Bronchial epithelial cell (primary cell): ENCODE data around the gene TENM4. TPM values are rescaled to one million over a fixed set of nuclear protein-coding genes. Genes with fewer than 3 reads are reported as not detected.
A peak's percentile ranks its signal among the peaks of the same experiment; 100 is the strongest.

Experiments used
- DNase-seq: peaks from one replicate; pipeline ENCODE4 v3.0.0-alpha.2; 2010; ENCODE audit warnings: low read depth
- FAIRE-seq: peaks from 2 replicates; lab custom pipeline; 2011; peaks lifted over from hg19 to GRCh38; lab: Jason Lieb, UNC
- H3K27me3 ChIP-seq: 2 replicates; pipeline ENCODE4 v1.5.1; 2011; ENCODE audit warnings: low read length; ENCODE audit not compliant: control insufficient read depth, insufficient read depth
- H3K36me3 ChIP-seq: 2 replicates; pipeline ENCODE4 v1.5.1; 2011; ENCODE audit warnings: low read length; ENCODE audit not compliant: control insufficient read depth, insufficient read depth
- H3K4me3 ChIP-seq: 2 replicates; pipeline ENCODE4 v1.5.1; 2011; ENCODE audit warnings: mild to moderate bottlenecking, low read depth, low read length, control low read depth
- CTCF ChIP-seq: IDR thresholded peaks from 2 replicates; pipeline ENCODE4 v1.5.1; 2011; ENCODE audit warnings: mild to moderate bottlenecking, moderate library complexity, low read length, control low read depth, inconsistent platforms; ENCODE audit not compliant: insufficient read depth, severe bottlenecking
- total RNA-seq: library from RNA; depleted of rRNA; stranded (reverse); fragments of >200 nt; gene quantifications from 2 replicates; pipeline ENCODE4 v1.2.1, GENCODE V29; 2014

TENM4 gene
- total RNA-seq, 1 donor from 2014 or later: 6.1 TPM

GRCh38 chr11:78767027-78767932 is 673.5 kb downstream of the TENM4 start:
- H3K27me3 ChIP-seq: no peaks in the 10 kb centered on the region
- no peaks in the 10 kb centered on the region for H3K36me3 ChIP-seq
- FAIRE-seq (peak; percentile 43), DNase-seq (peak; percentile 1)
- no peak for TF ChIP-seq CTCF
- no peak overlapping the region for H3K4me3 ChIP-seq

- TF ChIP-seq CTCF: no peak
- H3K27me3 ChIP-seq: no peaks in the 10 kb centered on the region
- no peaks in the 10 kb centered on the region for H3K36me3 ChIP-seq
- no peak for DNase-seq
- H3K4me3 ChIP-seq: no peak overlapping the region
- no peak for FAIRE-seq
Measured at GRCh38 chr11:78764946-78765345, 675.9 kb downstream of the TENM4 start.

GRCh38 chr11:78763664-78764063 is 677.2 kb downstream of the TENM4 start:
- peak; percentile 3 for TF ChIP-seq CTCF
- no peak for FAIRE-seq
- H3K36me3 ChIP-seq: no peaks in the 10 kb centered on the region
- DNase-seq: no peak
- no peaks in the 10 kb centered on the region for H3K27me3 ChIP-seq
- H3K4me3 ChIP-seq: no peak overlapping the region

GRCh38 chr11:78762105-78762504 is 678.7 kb downstream of the TENM4 start:
- H3K4me3 ChIP-seq: no peak overlapping the region
- DNase-seq (no peak), FAIRE-seq (peak; percentile 23)
- H3K36me3 ChIP-seq: no peaks in the 10 kb centered on the region
- no peak for TF ChIP-seq CTCF
- no peaks in the 10 kb centered on the region for H3K27me3 ChIP-seq

GRCh38 chr11:78759071-78759470 is 681.8 kb downstream of the TENM4 start:
- Histone ChIP-seq H3K4me3 (no peak overlapping the region), H3K27me3 (no peaks in the 10 kb centered on the region), H3K36me3 (no peaks in the 10 kb centered on the region)
- FAIRE-seq (no peak), DNase-seq (no peak)
- TF ChIP-seq CTCF: no peak
